Retina (tissue), 1 donor: ENCODE results near the gene AGK.

Experiments used
- DNase-seq: peaks from one replicate; pipeline ENCODE4 v3.0.0-alpha.2; 2016

AGK gene, protein sequence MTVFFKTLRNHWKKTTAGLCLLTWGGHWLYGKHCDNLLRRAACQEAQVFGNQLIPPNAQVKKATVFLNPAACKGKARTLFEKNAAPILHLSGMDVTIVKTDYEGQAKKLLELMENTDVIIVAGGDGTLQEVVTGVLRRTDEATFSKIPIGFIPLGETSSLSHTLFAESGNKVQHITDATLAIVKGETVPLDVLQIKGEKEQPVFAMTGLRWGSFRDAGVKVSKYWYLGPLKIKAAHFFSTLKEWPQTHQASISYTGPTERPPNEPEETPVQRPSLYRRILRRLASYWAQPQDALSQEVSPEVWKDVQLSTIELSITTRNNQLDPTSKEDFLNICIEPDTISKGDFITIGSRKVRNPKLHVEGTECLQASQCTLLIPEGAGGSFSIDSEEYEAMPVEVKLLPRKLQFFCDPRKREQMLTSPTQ

DNA sequence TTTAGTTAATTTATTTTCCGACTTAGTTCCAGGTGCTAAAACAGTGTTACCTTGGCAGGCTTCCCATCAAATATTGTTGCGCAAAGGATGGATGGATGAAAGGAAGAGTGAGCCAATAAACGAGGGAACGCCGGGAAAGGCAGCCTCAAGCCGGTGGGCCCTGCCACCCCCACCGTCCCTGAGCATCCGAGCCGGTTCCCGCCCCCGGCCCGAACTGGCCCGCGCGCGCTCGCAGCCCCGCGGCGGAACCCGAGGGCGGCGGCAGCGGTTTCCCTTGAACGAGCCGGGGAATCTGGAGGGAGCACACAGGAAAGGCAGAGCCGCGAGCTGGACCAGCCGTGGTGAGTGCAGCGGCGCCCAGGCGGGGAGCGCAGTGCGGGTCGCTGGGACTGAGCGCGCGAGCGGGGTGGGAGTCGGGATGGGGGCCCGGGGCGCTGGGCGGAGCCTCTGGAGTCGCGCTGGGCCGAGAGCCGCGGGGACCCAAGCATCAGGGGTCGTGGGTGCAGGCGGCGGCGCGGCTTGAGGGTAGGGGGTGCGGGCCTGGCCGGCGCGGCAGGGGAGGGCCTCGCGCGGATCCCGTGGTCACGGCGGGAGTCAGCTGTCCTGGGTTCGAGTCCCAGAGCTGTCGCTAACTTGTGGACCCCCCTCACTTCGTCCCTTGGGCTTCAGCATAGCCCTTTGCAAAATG, at the start of gene AGK:
Gene AGK (plus strand): TSS at position 317 of the 688 bp plus-strand sequence. CDS start 4,057 bp downstream, outside the sequence.
- DNase-seq: peak; percentile 88

DNA sequence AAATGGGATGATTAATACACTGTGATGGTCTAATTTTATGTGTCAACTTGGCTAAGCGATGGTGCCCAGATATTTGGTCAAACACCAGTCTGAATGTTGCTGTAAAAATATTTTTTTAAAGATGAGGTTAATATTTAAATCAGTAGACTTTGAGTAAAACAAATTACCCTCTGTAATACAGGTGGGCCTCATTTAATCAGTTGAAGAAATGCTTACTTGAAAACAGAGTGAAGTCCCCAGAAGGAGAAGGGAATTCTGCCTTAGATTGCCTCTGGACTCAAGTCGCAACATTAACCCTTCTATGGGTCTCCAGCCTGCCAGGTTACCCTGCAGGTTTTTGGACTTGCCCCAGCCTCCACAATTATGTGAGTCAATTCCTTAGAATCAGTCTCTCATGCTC, 49.8 kb upstream of the AGK start:
- no peak for DNase-seq

DNA sequence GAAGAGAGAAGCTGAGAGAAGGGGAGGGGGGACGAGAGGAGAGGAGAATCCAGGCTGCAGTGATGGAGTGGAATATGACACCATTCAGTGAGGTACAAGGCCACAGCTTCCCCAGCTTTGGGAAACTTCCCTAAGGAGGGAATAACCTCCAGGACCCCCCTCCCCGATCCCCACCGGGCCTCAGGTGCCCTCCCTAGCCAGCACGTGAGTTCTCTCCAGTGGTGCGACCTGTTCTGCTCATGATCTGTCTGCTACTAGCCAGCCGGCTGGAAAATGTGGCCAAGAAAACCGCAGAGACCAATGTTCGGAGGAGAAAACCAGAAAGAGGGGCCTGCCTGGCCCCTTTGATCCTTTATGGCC, 39.9 kb upstream of the AGK start:
- DNase-seq: no peak

DNA sequence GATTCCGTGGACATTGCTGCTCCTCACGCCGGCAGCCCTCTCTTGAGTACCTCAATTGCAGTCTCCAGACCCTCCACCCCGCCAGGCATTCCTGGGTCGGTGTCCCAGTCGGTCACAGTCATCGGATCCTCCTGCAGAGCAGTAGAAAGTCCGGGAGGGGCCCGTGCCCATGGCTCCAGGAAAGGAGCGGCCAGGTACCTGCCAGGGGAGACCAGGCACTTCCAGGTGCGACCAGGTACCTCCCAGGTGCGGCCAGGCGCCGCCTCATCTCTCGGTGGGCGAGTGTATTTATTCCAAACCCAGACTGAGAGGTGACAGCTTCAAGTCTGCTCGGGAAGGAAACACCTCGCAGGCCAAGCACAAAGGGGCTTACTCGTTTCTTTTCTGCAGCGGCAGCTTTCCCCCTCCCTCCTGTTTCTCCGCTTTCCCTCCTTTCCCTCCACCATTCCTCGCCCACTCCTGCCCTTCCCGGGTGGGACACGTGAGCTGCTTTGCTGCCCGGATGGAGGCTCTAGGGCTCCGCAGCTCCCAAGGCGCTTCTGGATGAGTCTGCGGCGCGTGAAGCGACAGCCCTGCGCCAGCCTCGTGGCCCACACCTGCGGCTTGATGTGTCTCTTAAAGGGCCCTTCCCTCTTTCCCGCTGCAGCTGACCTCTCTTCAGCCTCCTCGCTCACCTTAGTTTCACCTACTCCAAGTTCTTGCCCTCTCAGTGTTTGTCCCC, 39.4 kb upstream of the AGK start:
- peak; percentile 80 for DNase-seq

DNA sequence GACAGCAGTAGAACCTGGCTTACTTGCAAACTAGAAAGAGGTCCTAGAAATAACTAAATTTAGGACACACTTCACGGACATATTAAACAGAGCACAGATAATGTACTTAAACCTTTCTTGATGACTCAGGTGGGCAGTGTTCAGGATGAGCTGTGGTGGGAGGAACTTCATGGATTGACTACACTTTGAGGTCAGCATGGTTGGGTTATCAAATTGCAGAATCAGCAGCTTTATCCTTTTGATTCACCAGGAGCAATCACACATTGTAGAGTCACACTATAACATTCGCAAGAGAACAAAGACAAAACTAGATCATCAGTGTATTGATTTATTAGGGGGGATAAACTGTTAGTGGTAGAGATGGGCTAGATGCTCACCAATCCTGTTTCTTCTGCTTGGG, 38.6 kb upstream of the AGK start:
- DNase-seq: no peak

DNA sequence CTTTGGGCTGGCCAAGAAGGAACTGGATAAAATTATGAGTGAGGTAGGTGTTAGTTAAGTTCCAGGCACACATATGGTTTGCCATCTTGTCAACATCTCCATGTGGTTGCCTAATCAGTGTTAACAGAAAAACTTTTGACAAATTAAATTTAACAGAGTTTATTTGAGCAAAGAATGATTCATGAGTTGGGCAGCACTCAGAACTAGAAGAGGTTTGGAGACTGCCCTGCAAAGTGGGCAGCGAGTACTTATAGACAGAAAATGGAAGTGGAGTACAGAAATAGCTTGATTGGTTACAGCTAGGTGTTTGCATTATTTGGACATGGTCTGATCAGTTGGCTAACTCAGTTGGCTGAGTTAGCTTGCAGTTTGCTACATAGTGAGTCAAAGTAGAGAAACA, 37.5 kb upstream of the AGK start:
- no peak for DNase-seq

DNA sequence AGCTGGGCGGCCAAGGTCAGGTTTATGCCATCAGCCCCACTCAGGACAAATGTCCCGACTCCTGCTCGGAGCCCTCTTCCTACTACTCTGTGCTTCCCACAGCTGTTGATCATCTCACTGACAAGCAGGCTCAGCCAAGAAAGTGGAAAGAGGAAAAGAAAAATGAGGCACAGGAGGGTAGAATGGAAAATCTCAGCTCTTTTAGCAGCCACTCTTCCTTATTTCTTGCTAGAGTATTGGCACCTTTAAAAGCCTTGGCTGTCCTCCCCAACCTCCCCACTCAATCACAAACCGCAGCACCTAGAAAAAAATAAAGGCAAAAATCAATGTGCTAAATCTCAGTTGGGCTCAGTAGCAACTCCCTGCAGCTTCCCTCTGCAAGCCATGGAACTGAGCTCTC, 35.3 kb upstream of the AGK start:
- DNase-seq: no peak

DNA sequence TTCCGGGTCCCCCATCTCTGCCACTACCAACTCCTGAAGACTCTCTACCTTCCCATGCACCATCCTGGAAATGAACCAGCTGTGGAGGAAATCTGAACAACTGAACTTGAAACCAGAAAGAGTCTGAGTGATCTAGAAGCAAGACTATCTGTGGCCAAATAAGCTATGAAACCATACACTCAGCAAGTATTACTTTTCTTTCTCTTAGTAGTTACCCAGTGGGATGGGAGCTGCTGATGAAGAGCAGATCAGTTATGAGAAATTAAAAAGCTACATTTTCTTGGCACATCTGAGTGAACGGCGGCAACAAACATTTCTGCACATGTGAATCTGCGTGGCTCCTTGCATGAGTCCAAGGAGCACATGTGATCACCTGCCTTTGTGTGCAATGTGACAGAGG, 31.6 kb upstream of the AGK start:
- DNase-seq: no peak

DNA sequence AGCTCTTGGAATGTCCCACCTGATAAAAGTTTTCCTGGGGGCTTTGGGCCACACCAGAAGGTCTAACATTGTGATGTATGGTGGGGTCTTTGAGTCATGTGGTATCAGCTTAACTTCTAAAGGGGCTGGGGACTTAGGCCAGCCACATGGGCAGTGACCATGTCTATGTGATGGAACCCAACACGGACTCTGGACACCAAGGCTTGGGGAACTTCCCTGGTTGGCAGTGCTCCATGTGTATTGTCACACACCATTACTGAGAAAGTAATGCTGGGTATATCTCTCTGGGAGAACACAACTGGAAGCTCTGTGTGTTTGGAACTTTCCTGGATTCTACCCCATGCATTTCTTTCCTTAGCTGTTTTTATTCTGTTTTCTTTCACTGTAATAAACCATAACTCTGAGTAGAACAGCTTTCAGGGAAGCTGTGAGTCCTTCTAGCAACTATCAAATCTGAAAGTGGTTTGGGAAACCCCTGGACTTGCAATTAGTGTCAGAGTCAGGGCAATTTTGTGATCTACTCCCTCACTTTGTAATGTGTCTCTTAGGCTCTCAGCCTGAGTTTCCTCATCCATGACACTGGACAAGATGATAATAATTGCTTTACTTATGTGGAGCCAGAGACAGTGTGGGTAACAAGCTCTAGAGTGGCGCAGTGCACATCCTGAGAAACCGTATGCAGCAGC, 28.4 kb upstream of the AGK start:
- DNase-seq: no peak

DNA sequence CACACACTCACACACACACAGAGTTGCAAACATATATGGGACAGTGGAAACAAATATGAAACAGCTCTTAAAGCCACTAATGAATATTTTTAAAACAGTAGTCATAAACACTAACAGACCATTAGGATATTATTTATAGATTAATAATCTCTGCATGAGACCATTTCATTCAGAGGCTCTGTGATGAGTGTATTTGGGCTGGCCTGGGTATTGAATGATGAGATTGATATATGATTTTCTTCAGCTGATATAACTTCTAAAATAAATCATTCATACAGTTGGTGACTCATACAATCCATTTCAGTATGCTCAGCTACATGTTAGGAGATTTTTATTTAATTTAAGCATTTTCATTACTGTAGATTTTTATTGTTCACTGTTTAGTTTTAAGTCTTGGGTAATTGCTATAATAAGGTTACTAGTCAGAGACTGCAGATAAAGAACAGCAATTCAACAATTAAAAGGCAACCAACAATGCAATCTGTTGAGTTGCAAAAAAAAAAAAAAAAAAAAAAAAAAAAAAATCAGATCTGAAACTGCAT, 25.2 kb upstream of the AGK start:
- DNase-seq: no peak

DNA sequence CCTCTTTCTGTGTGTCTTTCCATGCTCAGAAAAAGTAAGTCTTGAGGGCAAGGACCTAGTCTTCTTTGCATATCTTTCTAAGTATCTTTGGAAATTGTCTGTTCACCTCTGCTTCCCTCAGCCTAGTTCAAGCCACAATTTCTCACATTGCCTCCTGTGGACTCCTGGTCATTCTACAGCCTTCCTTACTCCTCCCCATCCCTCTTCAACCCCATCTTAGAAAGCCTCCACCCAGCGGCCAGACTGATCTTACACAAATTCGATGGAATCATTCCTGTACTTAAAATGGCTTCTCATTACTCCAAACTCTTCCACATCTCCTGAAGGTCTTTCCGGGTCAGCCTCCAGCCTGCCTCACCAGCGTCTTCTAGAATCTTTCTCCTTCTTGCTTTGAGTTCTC, 24.1 kb upstream of the AGK start:
- no peak for DNase-seq

DNA sequence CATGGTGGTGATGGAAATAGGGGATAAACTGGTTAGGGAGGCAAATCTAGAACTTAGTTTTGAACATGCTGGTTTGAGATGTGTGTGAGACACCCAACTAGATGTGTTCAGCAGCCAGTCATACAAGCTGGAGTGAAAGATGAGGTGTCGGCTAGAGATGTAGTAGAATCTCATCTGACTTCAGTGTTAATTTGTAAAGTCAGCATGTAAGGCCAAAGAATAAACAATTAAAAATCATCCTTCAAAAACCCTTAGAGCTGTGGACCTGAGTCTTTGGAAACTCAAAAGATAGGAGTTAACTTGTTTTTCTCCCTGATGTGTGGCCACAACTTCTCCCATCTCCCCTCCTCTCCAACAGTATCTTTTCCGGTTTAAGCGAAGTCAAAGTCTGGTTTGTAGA, 22.8 kb upstream of the AGK start:
- no peak for DNase-seq

DNA sequence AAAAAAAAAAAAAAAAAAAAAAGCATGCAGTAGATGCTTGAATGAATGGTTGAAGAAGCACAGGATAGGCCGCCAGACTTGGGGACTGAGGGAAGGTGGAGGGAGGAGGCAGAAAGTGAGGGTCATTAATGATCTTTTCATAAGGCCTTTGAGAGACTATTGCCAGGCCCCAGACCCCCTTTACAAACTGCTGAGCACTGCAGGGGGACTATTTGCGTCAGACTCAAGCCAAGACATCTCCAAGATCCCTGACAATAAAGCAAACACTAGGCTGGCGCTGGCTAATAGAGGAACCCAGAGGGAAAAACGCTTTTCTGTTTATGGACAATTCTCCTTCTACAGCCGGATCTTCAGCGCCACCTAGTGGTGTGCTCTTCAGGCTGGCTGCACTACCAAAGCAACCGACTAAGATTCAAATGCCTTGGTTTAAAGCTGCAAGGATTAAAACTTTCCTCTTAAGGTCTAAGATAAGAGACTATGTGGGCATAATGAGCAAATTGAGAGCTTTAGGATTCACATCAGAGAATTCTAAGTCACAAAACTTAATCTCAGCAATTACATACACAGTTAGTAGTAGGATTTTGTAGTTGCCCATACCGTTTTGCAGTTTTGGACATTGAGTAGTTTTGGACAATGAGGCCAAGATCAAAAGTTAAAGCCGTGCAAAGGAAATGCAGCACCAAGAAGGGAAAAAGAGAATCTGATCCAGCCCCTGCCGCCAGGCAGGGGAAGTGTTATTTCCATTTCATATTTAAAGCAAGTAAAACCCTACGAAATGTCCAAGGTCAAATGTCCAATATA, 17.9 kb upstream of the AGK start:
- peak; percentile 89 for DNase-seq

DNA sequence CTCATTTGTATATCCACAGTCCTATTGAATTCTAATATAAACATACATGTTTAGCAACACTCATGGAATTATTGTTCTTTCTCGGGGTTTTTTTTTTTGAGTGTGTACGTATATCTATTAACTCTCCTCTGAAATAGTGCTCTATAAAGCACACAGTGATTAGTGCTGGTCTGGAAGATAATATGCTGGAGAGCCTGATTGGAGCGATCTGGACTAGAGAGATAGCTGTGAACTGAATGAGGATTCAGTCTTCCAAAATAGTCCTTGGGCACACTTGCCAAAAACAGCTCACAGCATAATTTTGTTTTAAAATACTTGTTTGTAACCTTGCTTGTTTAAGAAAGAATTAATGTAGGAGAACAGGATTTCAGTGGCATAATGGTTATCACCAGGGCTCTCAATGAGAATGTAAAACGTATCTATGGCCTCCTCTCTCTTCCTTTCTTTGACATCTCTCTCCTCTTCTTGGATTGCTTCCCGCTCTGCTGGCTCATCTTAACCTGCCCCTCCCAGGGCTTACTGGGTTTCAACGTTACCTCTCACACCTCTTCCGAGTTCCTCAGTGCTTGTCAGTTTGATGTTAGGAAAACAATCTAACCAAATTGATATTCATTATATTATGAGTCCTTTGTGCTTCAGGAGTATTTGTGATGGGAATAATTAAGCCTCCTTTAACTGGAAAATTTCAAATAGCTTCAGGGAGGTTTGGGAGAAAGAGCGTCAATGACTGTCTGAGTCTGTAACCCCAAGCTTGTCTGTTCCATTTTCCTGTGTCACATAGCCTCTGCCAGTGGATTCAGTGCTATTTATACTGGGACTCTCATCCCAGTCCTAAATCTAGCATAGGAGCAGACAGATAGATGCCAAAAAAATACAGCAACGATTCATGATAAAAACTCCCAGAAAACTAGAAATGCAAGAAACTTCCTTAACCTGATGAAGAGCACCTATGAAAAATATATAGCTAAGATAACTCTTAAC, 16.2 kb upstream of the AGK start:
- no peak for DNase-seq

DNA sequence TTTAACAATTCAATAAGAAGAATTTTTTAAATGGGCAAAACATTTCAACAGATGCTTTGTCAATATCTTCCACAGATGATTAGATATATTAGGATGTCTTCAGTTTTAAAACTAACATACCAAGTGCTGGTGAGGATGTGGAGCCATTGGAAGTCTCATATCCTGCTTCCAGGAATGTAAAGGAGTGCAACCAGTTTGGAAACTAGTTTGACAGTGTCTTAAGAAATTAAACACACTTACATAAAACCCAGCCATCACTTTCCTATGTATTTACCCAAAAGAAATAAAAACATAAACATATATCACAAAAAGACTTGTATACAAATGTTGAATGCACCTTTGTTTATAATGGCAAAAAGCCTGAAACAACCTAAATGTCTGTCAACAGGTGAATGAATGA, 13.3 kb upstream of the AGK start:
- DNase-seq: no peak

DNA sequence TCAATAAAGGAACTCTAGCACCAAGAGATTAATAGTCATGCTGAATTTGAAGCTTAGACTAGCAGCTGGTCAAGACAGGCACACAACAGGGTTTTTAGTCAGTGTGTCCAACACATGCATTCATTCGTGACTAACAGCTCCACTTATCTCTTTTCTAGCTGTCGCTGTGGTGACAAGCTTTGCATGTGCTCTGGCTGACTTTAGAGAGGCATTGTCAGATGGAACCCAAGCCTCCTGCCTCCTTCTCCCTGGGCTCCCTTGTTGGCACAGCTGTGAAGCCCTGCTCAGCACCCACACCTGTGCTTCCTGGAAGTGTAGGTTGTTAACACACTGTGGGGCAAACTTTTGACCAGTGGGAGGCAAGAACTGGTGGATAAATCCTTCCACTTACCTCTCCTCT, 9.8 kb upstream of the AGK start:
- DNase-seq: no peak

DNA sequence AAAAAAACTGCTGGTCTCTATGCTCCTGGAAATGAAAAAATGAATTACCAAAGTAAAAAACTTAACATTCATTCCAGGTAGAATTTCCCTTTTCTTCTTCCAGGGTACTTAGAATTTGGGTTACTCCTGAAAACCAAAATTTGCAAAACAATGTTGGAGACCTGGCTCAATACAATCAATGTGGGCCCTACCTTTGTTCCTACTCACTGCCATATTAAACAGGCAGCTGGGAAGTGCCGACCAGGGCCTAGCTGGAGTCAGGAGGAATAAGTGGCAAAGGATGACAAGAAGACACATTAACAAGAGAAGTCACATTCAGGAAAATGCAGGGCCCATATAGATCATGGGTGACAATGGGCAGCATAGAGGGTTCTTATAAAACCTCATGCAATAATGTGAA, 6.4 kb upstream of the AGK start:
- no peak for DNase-seq

DNA sequence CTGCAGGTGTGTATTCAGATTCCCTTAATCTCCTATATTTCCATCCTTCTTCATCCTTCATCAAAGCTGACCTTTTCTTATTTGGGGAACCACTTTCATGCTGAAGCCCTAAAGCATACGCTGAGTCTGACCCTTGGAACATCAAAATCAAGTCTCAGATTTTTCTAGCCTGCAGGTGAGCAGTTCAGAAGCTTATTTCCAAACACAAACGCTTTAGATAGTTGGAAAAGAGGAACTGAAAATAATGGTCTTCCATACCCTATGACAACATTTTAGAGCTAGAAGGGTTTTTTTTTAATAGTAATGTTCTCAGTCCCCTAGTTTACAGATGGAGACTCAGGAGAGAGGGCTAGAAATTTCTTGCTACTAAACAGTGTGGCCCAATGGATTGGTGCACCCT, 1.6 kb upstream of the AGK start:
- no peak for DNase-seq

DNA sequence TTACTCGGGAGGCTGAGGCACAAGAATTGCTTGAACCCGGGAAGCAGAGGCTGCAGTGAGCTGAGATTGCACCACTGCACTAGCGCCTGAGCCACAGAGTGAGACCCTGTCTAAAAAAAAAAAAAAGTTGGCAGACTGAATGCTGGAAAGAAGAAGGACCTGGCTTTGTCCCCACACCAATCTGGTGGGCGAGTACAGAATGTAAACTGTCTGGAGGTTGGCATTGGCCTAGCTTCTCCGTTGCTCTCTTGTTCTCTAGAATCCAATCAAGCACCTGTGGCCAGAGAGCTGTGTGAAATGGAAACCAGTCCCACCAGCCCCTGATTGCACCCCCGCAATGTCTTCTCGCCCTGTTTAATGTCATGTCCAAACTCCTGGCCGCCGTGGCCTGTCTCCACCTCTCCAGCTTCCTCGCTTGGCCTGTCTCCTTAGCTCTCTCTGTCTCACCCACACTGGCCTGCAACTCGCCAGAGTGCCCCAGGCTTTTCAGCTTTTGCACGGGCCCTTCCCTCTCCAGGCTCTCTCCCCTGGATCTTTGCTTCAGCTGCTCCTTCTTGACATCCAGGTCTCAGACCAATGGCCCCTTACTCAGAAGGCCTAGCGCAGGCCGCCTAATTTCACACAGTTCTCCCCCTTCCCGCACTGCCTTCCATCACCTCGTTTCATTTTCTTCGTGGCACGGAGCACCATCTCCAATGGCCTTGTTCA, 670 bp upstream of the AGK start:
- DNase-seq: no peak

DNA sequence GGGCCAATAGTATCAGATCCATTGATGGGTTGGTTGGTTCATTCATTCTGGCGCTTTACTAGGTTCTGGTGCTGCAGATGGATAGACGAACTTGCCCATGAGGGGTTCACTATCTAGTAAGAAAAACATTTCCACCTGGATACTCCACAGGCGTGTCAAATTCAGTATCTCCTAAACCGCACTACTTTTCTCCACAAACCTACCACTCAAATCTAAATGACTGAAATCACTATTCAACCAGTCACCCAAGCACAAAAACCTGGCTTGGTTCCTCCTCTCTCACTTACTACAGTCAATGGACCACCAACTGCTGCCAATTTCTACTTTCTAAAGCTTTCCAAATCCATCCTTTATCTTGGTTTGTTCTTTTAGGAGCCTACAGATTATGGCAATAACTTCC, 572 bp downstream of the AGK start:
- DNase-seq: no peak
